SKM-1 (cell line): ENCODE results near the gene NKAP.
"Not testable (repeated sequence)": the region's sequence is repeated elsewhere in the genome, so short reads cannot be mapped to it uniquely, and the experiment has no call there.

Source experiments
- DNase-seq: peaks from one replicate; lab custom pipeline; 2025; ENCODE audit not compliant: unreplicated experiment; lab: John Stamatoyannopoulos, UW

Gene NKAP

GRCh38 chrX:119941336-119941735 lies 2.2 kb downstream of the NKAP start:
- no peak for DNase-seq

GRCh38 chrX:119935215-119935874 lies 8.2 kb downstream of the NKAP start:
- no peak for DNase-seq

GRCh38 chrX:119922391-119922790 lies 21.2 kb downstream of the NKAP start:
- DNase-seq, result not testable (repeated sequence)

- no peak for DNase-seq
These were observed 23.5 kb downstream of the NKAP start for GRCh38 chrX:119919835-119920585.

GRCh38 chrX:119917877-119918276 lies 25.7 kb downstream of the NKAP start:
- DNase-seq, result no peak

GRCh38 chrX:119916310-119916709 lies 27.2 kb downstream of the NKAP start:
- no peak for DNase-seq

GRCh38 chrX:119900976-119901375 lies 42.6 kb downstream of the NKAP start:
- no peak for DNase-seq

- DNase-seq, result peak; percentile 45
These were observed 44.4 kb downstream of the NKAP start for GRCh38 chrX:119899125-119899524.

GRCh38 chrX:119895843-119896326 lies 47.7 kb downstream of the NKAP start, which contains the start of gene AKAP14:
Gene AKAP14 (plus strand): TSS chrX:119895893. CDS start chrX:119903224, 7,331 bp downstream.
- no peak for DNase-seq

GRCh38 chrX:119891961-119892692 lies 51.4 kb downstream of the NKAP start:
- not testable (repeated sequence) for DNase-seq

GRCh38 chrX:119890626-119891025 lies 52.9 kb downstream of the NKAP start:
- not testable (repeated sequence) for DNase-seq

GRCh38 chrX:119887721-119888425 lies 55.7 kb downstream of the NKAP start:
- DNase-seq, result peak; percentile 6

- DNase-seq, result no peak
These were observed 57.8 kb downstream of the NKAP start for GRCh38 chrX:119885554-119886428.

GRCh38 chrX:119880552-119881437 lies 62.8 kb downstream of the NKAP start:
- DNase-seq, result peak; percentile 4

GRCh38 chrX:119880076-119880475 lies 63.5 kb downstream of the NKAP start:
- DNase-seq, result no peak

GRCh38 chrX:119878740-119879139 lies 64.8 kb downstream of the NKAP start:
- DNase-seq, result no peak

- DNase-seq, result peak; percentile 55
These were observed 71.8 kb downstream of the NKAP start, which contains the start of the genes NDUFA1 and RNF113A for GRCh38 chrX:119871599-119872395. Gene NDUFA1 (plus strand): TSS chrX:119871832. CDS start chrX:119871912, 80 bp downstream. Gene RNF113A (minus strand): TSS chrX:119871733. CDS start chrX:119871613, 120 bp downstream.

GRCh38 chrX:119871245-119871598 lies 72.3 kb downstream of the NKAP start:
- DNase-seq, result no peak
